Subcutaneous adipose tissue (tissue), 4 donors: ENCODE measurements around the gene SNX10. TPM values are rescaled to one million over a fixed set of nuclear protein-coding genes. Genes with fewer than 3 reads are reported as not detected.

Experiments
- total RNA-seq, 4 donors: library from RNA; depleted of rRNA; stranded (reverse); fragments of >200 nt; gene quantifications; one replicate each; pipeline ENCODE4 v1.1.0, GENCODE V29; 2016
- TF ChIP-seq, protein P1 (sequence below): fragments of 450-650 bp; IDR thresholded peaks from one replicate; pipeline ENCODE4 v1.5.1; 2016; ENCODE audit warnings: low read depth, mild to moderate bottlenecking, control low read depth, antibody characterized with exemption, moderate library complexity

The SNX10 gene
- total RNA-seq, 4 donors from 2014 or later = 23.9 to 150 (median 68.6) TPM

- TF ChIP-seq, protein P1, sequence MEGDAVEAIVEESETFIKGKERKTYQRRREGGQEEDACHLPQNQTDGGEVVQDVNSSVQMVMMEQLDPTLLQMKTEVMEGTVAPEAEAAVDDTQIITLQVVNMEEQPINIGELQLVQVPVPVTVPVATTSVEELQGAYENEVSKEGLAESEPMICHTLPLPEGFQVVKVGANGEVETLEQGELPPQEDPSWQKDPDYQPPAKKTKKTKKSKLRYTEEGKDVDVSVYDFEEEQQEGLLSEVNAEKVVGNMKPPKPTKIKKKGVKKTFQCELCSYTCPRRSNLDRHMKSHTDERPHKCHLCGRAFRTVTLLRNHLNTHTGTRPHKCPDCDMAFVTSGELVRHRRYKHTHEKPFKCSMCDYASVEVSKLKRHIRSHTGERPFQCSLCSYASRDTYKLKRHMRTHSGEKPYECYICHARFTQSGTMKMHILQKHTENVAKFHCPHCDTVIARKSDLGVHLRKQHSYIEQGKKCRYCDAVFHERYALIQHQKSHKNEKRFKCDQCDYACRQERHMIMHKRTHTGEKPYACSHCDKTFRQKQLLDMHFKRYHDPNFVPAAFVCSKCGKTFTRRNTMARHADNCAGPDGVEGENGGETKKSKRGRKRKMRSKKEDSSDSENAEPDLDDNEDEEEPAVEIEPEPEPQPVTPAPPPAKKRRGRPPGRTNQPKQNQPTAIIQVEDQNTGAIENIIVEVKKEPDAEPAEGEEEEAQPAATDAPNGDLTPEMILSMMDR = no peak
Measured at GRCh38 chr7:26278770-26279169, 12.9 kb upstream of the SNX10 start.

DNA sequence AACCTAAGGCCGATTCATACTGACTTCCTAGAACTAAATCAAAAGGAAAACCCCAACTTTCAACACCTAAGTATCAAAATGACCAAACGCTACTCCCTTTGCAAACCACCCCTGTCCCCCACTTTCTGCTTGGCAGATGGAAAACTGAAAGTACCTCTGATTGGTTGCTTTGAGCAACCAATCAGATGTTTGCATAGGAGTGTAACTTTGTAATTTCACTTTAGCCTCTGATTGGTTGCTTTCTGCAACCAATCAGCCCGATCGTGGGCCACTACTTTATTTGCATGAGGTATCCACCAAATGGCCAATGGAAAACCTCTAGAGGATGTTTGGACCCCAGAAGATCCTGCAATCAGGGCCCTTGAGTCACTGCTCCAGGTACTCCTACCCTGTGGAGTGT lies 12.3 kb upstream of the SNX10 start:
- TF ChIP-seq, protein P1 = no peak

DNA sequence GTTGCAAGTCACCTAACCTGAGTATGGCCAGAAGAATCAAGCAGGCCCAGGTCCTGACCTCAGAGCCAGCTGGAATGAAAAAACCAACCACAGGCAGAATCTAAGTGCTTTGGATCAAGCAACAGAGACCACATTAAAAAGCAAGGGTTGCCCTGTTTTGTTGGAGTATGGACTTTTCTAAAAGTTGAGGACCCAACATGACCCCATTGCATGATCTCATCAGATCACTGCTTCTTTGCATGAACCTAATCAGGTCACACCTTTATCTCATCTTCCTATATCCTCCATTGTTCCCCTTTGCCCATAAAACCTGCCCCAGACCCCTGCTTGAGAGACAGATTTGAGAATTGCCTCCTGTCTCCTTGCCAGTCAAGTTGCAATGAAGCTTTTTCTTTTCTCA lies 11.6 kb upstream of the SNX10 start:
- TF ChIP-seq, protein P1 = no peak

DNA sequence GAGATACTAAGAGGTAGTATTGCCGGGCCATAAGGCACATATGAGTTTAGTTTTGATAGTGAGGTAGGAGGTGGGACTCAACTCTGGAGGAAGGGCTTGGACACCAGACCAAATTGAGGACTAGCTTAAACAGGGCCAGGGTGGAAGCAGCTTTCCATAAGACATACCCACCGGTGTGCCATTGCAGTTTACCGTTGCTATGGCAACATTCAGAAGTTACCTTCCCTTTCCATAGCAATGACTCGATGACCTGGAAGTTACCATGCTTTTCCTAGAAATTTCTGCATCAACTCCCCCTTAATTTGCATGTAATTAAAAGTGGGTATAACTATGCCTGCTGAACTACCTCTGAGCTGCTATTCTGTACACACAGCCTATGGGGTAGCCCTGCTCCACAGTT lies 10.9 kb upstream of the SNX10 start:
- TF ChIP-seq, protein P1 = no peak

- TF ChIP-seq, protein P1 = no peak
Measured at GRCh38 chr7:26284477-26284876, 7.2 kb upstream of the SNX10 start.

DNA sequence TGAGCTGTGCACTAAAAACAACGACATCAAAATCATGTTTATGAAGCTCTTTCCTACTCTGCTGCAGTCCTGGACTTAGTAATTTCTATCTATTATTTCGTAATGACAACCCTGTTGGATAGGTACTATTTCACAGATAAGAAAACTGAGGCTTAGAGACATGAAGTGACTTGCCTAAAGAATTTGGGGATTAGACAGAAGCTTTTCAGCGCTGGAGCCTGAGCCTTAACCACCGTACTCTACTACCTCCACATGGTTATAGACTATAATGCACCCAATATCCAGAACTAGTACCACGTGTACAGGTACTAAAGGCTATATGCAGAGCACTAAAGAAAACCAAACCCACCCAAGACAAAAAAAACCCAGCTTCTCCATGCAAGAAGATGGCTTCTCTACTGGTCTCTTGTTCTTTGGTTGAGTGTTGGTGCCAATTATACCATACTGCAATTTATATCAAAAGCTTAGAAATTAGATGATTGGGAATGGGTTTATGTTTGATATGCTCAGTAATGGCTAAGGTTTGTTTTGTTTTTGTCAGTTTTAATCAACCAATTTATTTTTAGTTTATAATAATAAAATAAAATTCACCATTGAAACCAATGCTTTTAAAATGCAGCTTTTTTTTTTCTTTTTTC lies 6.5 kb upstream of the SNX10 start:
- TF ChIP-seq, protein P1 = no peak

GRCh38 chr7:26286157-26286556 lies 5.5 kb upstream of the SNX10 start:
- TF ChIP-seq, protein P1 = no peak
